HUDEP-2 (cell line): Measurements from ENCODE around the gene C5orf58.

Experiments used
- DNase-seq, 76 experiments: peaks; one replicate each; lab custom pipeline; 2025; ENCODE audit not compliant: unreplicated experiment in 76 of 76; lab: John Stamatoyannopoulos, UW

The C5orf58 gene

GRCh38 chr5:170232786-170233185 lies at the start of gene C5orf58:
TSS of gene C5orf58 (plus strand) at chr5:170232985. CDS start at chr5:170234977, 1,992 bp downstream.
- DNase-seq = no peak

GRCh38 chr5:170183816-170184687 lies 48.7 kb upstream of the C5orf58 start:
- DNase-seq = peak in 47 of 76 experiments; percentile 3 to 63 (median 31)

- no peak for DNase-seq
Measured at GRCh38 chr5:170184737-170185136, 48.0 kb upstream of the C5orf58 start.

DNA sequence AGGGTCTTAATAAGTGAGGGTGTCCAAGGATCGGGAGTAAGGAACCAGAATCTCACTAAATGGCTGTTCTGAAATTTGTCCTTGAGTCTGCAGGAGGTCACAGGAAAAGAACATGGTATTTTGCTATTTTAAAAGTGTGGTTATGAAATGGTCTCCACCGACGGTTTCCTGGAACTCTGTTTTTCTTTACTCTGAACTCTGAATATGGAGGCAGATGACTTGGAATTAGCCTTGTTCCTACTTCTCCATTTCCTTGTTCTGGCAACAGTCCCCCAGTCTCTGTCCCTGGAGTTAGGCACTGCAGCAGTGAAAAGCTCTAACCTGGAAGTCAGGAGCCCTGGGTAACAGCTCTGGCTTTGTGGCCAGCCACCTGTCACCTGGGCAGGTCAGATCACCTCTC lies 46.6 kb upstream of the C5orf58 start:
- no peak for DNase-seq

DNA sequence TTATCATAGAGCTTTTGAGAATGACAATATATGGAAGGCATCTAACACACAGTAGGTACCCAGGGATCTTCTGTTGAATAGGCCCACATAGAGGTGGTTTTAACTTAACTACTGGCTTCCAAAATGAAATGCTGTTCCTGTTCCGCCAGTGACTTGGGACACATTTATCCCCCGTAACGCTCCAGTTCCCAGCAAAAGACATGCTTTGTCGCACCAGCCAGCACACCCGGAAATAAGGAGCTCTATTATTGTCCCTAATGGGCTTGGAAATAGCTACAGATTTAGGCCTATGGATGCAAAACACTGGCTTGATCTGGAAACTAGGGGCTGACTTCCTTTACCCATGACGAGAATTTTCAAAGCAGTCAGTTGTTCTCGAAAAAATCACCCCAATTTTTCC lies 45.9 kb upstream of the C5orf58 start:
- no peak for DNase-seq

GRCh38 chr5:170190436-170191134 lies 42.2 kb upstream of the C5orf58 start:
- DNase-seq = peak in 1 of 76 experiments; percentile 0

DNA sequence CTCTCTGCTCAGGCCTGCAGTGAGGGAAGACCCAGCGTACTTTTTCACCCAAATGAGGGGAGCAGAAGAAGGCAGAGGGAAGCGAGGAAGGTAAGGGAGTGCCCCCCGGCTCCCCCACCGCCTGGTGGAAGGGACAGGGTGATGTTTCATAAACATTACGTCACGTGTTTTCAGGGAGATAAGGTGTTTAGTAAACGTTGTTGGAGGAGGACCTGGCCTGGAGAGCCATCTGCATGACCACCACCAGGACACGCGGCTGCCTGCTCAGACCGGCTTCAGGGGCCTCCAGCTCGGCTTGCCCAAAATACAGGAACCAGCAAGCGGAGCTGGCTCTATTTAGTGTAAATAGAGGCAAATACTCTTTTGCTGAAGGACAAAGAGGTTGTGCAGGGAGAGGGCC lies 40.0 kb upstream of the C5orf58 start:
- DNase-seq = no peak

GRCh38 chr5:170195961-170196360 lies 36.8 kb upstream of the C5orf58 start:
- DNase-seq = no peak

DNA sequence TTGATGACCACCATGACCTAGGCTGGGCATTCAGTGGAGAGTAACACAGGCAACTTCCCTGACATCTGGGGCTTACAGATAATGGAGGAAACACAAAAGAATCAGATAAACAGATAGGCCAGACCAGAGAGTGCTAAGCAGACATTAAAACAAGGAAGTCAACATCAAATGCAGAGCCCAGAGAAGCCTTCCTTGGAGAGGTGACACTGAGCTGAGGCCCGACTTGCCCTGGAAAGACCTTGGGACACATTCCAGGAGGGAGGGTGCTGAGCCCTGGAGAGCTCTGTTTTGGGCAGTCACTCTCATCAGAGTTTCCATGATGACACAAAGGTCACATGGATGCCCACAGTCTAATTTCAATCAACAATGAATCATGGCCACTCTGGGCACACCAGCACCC lies 31.9 kb upstream of the C5orf58 start:
- DNase-seq = peak in 46 of 76 experiments; percentile 2 to 68 (median 20)

DNA sequence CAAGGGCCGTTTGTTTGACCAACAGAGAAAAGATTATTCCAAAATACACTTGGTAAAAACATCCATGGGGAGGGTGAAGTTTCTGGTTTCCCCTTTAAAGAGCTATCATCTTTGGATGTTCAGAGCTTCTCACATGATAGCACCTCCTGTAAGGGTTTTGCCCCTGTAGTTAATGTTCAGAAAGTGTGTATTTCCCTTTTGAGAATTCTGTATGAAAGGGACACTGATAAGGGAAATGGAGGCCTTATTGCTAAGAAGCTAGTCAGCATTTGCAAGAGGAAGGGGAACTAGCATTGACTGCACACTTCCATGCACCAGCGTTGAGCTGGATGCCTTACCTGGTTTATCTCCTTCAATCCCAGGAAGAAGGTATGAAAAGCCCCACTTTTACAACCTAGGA lies 31.5 kb upstream of the C5orf58 start:
- no peak for DNase-seq

DNA sequence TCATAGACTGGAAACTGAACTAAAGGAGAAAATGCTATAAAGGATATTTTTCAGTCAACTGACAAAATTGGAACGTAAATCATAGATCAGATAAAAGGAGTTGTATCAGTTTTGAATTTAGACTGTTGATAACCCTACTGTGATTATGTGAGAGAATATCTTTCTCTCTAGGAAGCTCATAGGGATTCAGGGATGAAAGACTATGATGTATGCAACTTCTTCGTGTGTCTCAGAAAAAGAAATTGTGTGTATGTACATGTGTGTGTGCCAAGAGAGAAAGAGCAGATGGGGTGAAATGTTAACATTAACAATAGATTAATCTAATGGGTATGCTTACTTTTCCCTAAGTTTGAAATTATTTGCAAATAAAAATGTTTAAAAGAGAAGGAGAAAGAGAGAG lies 30.7 kb upstream of the C5orf58 start:
- DNase-seq = no peak

DNA sequence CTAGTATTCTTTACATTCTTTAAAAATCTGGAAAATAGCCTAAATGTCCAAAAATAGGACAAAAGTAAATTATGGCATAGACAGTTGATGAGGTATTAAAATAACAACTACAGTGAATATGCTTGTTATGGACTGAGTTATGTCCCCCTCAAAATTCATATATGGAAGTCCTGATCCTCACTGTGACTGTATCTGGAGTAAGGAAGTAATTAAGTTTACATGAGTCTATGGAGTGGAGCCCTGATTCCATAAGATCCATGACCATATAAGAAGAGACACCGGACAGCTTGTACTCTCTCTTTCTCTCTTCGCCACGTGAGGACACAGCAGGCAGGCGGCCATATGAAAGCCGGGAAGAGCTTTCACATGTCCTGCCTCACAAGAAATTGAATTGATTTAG lies 28.6 kb upstream of the C5orf58 start:
- DNase-seq = no peak

DNA sequence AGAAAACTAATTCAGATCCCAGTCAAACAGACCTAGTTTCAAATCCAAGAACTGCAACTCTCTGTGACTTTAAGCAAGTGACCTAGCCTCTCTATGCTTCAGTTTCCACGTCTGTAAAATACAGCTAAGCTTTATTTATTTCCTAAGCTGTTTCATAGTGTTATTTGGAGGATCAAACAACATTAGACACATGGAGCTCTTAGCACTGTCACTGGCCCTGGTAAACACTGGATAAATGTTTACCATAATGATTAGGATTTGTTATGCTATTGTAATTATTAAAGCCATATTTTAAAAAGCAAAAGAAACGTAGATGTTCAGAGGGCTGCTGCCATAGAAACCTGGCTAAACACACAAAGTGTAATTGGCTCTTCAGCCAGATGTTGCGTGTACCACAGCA lies 26.6 kb upstream of the C5orf58 start:
- no peak for DNase-seq

DNA sequence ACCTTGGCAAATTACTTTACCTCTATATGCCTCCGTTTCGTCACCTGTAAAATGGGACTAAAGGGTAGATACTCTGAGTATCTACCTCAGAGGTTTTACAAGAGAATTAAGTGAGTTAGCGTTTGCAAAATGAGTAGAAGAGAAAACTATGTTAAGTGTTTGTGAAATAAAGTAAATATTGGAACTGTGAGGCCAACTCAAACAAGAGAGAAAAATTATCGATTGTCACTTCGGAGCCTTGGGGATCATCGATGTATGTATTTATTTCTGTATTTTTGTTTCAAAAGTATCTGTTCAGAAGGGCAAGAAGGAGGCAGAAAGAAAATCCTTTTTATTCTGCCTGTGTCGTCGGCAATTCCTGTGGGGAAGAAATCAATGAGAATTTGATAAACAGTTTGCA lies 25.8 kb upstream of the C5orf58 start:
- no peak for DNase-seq

DNA sequence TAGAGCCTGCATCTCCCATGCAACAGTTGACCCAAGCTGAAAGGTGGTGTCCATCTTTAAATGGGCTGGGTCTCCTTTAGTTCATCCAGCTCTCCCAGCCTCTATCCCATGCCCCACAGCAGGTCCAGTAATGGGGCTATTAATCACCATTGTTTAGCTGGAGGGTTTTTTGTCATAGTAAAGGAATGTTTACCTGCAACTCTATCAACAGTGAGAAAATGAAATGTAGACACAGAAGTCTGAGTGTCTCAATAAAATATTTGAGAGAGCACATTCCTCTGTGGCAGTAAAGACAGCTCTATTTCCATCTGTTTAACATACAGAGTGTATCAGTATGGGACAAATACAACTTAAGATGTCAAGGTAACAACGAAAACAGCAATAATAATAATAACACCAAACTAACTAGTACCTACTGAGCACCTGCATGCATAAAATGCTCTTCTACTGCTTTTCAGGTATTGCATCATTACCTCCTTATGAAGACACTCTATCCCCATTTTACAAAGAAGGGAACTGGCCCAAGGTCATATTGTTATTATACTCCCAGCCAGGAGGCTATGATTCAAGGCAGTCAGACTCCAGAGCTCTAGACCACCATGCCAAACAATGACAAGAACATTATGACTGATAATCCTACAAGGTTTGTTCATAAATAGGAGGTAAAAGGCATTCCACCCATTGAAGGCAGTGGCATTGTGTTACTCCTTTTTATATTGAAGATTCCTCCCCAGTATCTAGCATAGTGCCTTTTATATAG lies 21.0 kb upstream of the C5orf58 start:
- no peak for DNase-seq

DNA sequence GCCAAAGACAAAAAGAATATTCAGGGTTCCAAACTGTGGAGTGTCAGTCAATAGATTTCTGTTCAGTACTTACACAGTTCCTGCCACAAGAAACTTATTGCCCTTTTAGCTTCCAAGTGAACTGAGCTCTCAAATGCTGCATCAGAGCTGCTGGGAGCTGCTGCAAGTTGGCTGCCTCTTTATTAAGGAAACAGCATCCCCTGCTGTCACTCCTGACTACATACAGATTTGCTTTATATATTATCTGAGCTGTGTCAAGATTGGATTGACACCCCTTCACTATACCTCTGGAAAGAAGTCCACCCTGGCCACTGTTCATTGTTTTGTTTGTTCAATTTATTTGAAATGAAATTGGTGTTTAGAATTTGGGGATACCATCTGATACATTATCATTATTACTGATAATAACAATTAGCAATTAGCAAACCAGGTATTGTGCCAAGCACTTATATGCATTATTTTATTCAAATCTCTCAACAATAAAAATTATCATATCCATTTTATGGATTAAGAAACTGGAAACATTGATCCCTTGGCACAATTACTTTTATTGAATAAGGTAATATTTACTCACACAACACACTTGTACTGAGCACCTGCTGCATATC lies 16.4 kb upstream of the C5orf58 start:
- peak in 31 of 76 experiments; percentile 1 to 57 (median 14) for DNase-seq

GRCh38 chr5:170217831-170218230 lies 15.0 kb upstream of the C5orf58 start:
- DNase-seq = no peak

DNA sequence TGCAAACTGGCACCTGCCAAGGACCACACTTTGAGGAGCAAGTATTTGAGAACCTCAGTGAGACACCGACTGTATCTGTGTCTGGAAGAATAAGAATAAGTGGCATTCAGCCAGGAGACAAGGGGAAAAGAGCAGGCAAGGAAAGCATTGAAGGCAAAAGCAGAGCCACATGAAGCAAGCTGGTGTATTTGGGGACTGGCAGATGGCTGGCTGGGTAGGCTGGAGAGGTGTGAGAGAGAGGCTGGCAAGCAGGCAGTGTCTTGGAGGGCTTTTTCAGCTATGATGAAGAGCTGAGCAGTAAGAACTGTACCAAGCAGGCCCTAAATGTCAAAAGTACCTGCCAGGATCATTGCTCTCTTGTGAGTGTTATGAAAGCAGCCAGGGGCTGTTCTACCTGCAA lies 14.1 kb upstream of the C5orf58 start:
- DNase-seq = no peak

GRCh38 chr5:170219615-170220014 lies 13.2 kb upstream of the C5orf58 start:
- no peak for DNase-seq

DNA sequence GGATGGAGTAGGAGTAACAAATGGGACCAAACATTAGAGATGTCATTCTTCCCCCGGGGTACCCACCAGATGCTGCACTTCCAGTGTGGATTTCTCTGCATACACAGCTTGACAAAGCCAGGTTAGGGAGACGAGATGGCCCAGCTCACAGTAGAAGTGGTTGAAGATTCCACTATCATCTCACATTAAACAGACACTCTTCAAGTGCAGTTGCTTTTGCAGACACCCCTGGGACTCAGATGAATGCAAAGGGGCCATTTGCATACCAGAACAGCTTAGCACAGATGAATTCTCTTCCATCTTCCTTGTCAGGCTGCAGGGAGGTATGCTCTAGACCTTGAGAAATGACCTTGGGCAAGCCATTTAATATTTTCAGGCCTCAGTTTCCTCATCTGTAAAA lies 12.6 kb upstream of the C5orf58 start:
- no peak for DNase-seq

DNA sequence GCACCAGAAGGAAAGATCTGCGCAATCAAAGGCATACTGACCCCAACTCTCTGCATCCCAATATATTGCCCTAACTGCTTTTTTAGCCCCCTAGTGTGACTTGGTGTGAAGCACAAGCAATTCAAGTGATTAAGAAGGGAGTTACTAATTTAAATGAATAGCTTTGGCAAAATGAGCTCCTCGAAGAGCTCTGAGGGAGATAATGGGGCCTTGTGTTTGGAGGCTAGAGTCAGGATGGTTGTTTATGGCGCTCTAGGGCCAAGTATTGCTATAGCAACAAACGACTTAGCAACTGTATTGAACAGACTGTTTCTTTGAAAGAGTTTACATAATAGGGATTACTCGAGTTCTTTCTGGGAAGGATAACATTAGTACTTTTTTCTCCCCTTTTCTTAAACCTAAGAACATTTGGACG lies 11.5 kb upstream of the C5orf58 start:
- peak in 1 of 76 experiments; percentile 1 for DNase-seq
